Gastrocnemius medialis (tissue), 4 donors: ENCODE results near the gene DTNBP1. TPM values are rescaled to one million over a fixed set of nuclear protein-coding genes. Genes with fewer than 3 reads are reported as not detected.

ENCODE experiments used
- ATAC-seq, 2 donors: fragments of 150-250 bp; one replicate each; pipeline ENCODE4 v1.9.1; 2016
- DNase-seq, 2 donors: peaks; one replicate each; pipeline ENCODE4 v3.0.0-alpha.2; 2019
- H3K27ac ChIP-seq, 4 donors: fragments of 200-600 bp; sonication (generic); 1 replicate in 1 of 4; 2 replicates in 3 of 4; pipeline ENCODE4 v1.5.1; 2016 to 2018; ENCODE audit warnings: mild to moderate bottlenecking in 2 of 4, moderate library complexity in 1 of 4
- H3K27me3 ChIP-seq, 3 donors: fragments of 200-600 bp; sonication (generic) in 2 of 3; 1 replicate in 1 of 3; 2 replicates in 2 of 3; pipeline versions ENCODE4 v1.5.1 to v1.6.0; 2016 to 2019; ENCODE audit warnings: mild to moderate bottlenecking in 1 of 3, moderate library complexity in 1 of 3
- H3K36me3 ChIP-seq, 2 donors: fragments of 200-600 bp; sonication (generic) in 1 of 2; one replicate each; pipeline ENCODE4 v1.5.1; 2017 to 2018
- H3K4me1 ChIP-seq, 2 donors: fragments of 200-600 bp; sonication (generic) in 1 of 2; one replicate each; pipeline ENCODE4 v1.5.1; 2016 to 2017; ENCODE audit warnings: mild to moderate bottlenecking in 2 of 2
- H3K4me3 ChIP-seq, 4 donors: fragments of 200-600 bp; sonication (generic) in 3 of 4; 1 replicate in 1 of 4; 2 replicates in 3 of 4; pipeline ENCODE4 v1.5.1; 2016 to 2019; ENCODE audit warnings: mild to moderate bottlenecking in 2 of 4
- H3K9me3 ChIP-seq, 3 donors: fragments of 200-600 bp; sonication (generic) in 2 of 3; 1 replicate in 1 of 3; 2 replicates in 2 of 3; pipeline ENCODE4 v1.5.1; 2016 to 2019
- POLR2A ChIP-seq, 2 donors: fragments of 450-650 bp; IDR thresholded peaks; one replicate each; pipeline ENCODE4 v1.6.1; 2017; ENCODE audit warnings: antibody characterized with exemption in 2 of 2, mild to moderate bottlenecking in 2 of 2, moderate library complexity in 2 of 2
- in situ Hi-C, 4 donors: fragments of 200-750 bp; cut with MboI; loops; one replicate each; pipeline versions ENCODE4 v1.15.0 to v1.8.0; 2017; ENCODE audit warnings: low sequenced_read_pairs in 4 of 4
- intact Hi-C: fragments of 100-400 bp; cut with DNase I; formaldehyde crosslinking; loops from one replicate; pipeline ENCODE4 v1.15.1; 2023; ENCODE audit warnings: low total_unique reads
- total RNA-seq, 4 donors: library from RNA; depleted of rRNA; stranded (reverse); fragments of >200 nt; gene quantifications; one replicate each; pipeline versions ENCODE4 v1.1.0 to v1.2.3, GENCODE V29; 2016
- TF ChIP-seq, protein P1 (sequence below), 5 experiments: fragments of 450-650 bp in 3 of 5; fragments of 200-600 bp in 2 of 5; sonication (generic) in 2 of 5; IDR thresholded peaks in 4 of 5; conservative IDR thresholded peaks in 1 of 5; 1 replicate in 4 of 5; 2 replicates in 1 of 5; pipeline ENCODE4 v1.5.1; 2016 to 2019; ENCODE audit warnings: antibody characterized with exemption in 5 of 5, mild to moderate bottlenecking in 3 of 5, moderate library complexity in 3 of 5

DTNBP1 gene
- total RNA-seq, 4 donors from 2014 or later = 5.2 to 33.5 (median 12.5) TPM

DNA sequence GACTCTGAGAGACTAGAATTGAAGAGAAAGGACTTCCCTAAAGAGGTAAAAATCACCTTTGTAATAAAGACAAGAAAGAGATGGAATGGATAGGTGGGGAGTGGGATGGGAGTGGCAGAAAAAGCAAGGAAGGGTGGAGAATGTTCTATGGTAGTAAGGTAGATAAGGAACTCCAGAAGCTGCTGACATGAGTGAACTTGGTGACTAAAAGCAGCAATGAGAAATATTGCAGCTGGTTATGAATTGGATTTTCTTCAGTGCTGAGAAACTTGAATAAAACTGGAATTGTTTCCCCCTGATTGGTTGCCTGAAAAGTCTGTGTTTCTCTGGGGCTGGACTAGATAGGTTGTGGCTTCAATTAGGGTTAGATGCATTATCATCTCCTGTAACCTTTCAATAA, 15.7 kb upstream of the DTNBP1 start:
- no peak for DNase-seq
- no peak for TF ChIP-seq POLR2A (IDR thresholded peaks at IDR 0.05)
- TF ChIP-seq, protein P1, sequence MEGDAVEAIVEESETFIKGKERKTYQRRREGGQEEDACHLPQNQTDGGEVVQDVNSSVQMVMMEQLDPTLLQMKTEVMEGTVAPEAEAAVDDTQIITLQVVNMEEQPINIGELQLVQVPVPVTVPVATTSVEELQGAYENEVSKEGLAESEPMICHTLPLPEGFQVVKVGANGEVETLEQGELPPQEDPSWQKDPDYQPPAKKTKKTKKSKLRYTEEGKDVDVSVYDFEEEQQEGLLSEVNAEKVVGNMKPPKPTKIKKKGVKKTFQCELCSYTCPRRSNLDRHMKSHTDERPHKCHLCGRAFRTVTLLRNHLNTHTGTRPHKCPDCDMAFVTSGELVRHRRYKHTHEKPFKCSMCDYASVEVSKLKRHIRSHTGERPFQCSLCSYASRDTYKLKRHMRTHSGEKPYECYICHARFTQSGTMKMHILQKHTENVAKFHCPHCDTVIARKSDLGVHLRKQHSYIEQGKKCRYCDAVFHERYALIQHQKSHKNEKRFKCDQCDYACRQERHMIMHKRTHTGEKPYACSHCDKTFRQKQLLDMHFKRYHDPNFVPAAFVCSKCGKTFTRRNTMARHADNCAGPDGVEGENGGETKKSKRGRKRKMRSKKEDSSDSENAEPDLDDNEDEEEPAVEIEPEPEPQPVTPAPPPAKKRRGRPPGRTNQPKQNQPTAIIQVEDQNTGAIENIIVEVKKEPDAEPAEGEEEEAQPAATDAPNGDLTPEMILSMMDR (IDR thresholded peaks at IDR 0.05 in 4 of 5, conservative IDR thresholded peaks at IDR 0.05 in 1 of 5) = no peak
- no peak for ATAC-seq
- Histone ChIP-seq H3K27me3 (no peaks in the 10 kb centered on the region), H3K36me3 (no peaks in the 10 kb centered on the region), H3K4me1 (peaks cover 20 to 27% of the 10 kb centered on the region in 2 donors), H3K9me3 (no peaks in the 10 kb centered on the region), H3K27ac (no peak overlapping the region), H3K4me3 (no peak overlapping the region)
- intact Hi-C loops = no loop called here
- in situ Hi-C loops = no loop called here

DNA sequence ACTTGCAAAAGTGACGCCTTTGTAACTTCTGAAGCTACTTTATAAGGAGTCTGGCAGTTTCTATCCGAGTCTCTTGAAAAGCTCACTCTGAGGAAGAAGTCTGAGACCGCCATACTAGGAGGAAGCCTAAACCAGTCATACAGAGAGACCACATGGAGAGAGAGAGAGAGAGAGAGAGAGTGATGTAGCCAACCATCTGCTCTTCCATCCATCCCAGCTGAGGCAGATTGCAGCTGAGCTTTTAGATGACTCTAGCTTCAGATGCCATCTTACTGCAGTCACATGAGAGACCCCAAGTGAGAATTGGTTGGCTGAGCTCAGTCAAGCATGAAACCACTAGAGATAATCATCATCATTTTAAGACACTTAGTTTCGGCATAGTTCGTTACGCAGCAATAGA, 15.0 kb upstream of the DTNBP1 start:
- Histone ChIP-seq H3K4me1 (peaks cover 26 to 34% of the 10 kb centered on the region in 2 donors), H3K9me3 (no peaks in the 10 kb centered on the region), H3K27ac (no peak overlapping the region), H3K36me3 (no peaks in the 10 kb centered on the region), H3K4me3 (no peak overlapping the region), H3K27me3 (no peaks in the 10 kb centered on the region)
- TF ChIP-seq, protein P1 (IDR thresholded peaks at IDR 0.05 in 4 of 5, conservative IDR thresholded peaks at IDR 0.05 in 1 of 5) = no peak
- no peak for ATAC-seq
- in situ Hi-C loops (no loop called here), intact Hi-C loops (no loop called here)
- no peak for DNase-seq

DNA sequence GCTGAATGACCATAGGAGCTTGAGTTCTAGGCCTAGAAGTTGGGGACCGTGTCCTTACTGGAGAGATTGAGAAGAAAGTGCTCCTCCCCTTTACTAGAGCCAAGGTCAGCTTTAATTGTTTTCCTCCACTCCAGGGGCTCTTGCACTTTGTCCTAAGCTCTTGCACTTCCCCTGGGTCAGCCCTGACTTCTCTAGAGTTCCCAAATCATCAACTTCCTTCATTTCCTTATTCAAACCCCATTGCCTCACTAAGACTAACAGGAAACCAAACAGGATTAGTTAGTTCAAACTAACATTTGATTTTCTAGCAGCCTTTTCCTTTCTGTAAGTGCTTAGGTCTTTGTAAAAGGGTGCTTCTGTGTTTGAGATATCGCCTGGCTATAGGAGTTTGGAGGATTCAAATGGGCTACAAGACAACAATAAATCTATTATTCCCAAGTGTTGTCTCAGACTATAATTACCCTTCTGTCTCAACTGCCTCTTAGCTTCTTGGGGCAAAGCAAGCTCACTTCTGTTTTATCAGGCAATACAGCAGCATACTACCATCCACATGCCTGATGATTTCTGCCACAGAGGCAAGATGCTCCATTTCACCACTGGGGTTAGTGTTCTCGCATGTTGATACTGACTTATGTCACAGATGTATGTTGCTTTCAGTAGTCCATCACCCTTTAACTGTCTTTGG, 12.8 kb upstream of the DTNBP1 start:
- ATAC-seq (no peak), DNase-seq (no peak)
- in situ Hi-C loops = no loop called here
- intact Hi-C loops = no loop called here
- Histone ChIP-seq H3K36me3 (no peaks in the 10 kb centered on the region), H3K27ac (peak overlapping the region; percentile 79 to 84 (median 84)), H3K4me3 (no peak overlapping the region), H3K9me3 (no peaks in the 10 kb centered on the region), H3K27me3 (no peaks in the 10 kb centered on the region), H3K4me1 (peaks cover 39 to 45% of the 10 kb centered on the region in 2 donors)
- no peak for TF ChIP-seq POLR2A (IDR thresholded peaks at IDR 0.05)
- TF ChIP-seq, protein P1 (IDR thresholded peaks at IDR 0.05 in 4 of 5, conservative IDR thresholded peaks at IDR 0.05 in 1 of 5) = no peak

DNA sequence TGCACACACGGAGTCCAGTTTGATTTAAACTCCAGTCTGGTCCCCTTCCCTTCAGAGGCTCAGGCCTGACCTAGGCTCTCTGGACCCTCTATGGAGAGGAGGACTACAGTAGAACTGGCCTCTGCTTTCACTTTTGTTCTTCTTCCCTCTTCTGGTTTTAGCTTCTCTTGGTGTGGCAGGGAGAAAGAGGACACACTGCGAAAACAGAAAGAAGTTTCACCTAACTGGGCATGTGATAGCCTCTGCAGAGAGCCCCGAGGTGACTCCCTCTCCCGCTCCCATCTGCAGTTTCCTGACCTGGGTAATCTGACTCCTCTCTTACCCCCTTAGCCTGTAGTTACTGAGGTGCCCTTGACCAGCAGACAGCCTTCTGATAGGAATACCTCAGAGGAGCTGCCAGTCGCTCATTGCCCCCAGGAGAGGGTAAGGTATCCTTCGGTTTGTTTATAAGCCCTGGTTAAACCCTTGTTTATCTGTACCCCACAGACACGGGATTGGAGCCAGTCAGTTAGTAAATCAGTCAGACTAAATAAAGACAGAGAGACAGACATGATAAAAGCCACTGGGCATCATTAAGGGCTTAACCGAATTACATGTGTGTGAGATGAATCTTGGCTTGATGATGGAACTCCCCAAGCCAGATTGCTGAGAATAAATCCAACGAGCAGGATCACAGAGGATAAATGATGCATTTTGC, 12.0 kb upstream of the DTNBP1 start:
- DNase-seq (peak; percentile 38 to 72), ATAC-seq (peak; percentile 89 to 95)
- peaks cover 39 to 45% of the 10 kb centered on the region in 2 donors for H3K4me1 ChIP-seq
- peak overlapping the region; percentile 79 to 84 (median 84) for H3K27ac ChIP-seq
- TF ChIP-seq, protein P1 (IDR thresholded peaks at IDR 0.05 in 4 of 5, conservative IDR thresholded peaks at IDR 0.05 in 1 of 5) = no peak
- no peak for TF ChIP-seq POLR2A (IDR thresholded peaks at IDR 0.05)
- no peaks in the 10 kb centered on the region for H3K36me3 ChIP-seq
- peak overlapping the region in 1 of 4 donors; percentile 31 for H3K4me3 ChIP-seq
- in situ Hi-C loops = no loop called here
- no peaks in the 10 kb centered on the region for H3K9me3 ChIP-seq
- no peaks in the 10 kb centered on the region for H3K27me3 ChIP-seq
- intact Hi-C loops = no loop called here
